ENCODE data around the gene TRIML1.

The TRIML1 gene

DNA sequence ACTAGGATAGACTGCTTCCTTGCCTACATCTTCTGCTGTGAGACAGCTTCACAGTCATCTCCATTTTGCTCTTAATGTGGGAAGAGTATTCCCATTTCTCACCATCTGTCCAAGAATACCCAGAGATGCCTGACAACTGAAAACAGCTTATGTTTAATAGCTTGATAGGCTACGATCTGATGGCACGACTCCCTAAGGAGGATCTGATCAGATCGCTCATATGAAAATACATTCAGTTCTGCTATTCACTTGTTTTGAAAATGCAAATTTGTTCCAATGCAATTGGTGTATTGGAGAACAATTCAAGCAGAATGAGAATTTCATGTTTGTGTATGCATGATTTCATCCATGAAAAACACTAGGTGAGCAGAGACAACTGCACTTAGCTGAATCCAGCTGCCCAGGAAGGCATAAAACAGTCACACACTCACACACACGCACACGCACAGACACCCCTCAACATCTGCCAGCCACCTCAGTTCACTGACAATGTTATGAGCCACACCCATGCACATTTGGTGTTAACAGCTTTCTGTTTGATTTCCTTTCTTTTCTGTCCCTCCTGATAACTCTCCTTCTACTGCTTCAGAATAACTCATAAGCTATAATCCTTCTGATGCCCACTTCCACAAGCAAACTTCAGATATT lies 29.6 kb downstream of the TRIML1 start:
- no peak for TF ChIP-seq ZFX (IDR thresholded peaks at IDR 0.05; ENCODE audit: borderline replicate concordance)
- TF ChIP-seq, protein P1, sequence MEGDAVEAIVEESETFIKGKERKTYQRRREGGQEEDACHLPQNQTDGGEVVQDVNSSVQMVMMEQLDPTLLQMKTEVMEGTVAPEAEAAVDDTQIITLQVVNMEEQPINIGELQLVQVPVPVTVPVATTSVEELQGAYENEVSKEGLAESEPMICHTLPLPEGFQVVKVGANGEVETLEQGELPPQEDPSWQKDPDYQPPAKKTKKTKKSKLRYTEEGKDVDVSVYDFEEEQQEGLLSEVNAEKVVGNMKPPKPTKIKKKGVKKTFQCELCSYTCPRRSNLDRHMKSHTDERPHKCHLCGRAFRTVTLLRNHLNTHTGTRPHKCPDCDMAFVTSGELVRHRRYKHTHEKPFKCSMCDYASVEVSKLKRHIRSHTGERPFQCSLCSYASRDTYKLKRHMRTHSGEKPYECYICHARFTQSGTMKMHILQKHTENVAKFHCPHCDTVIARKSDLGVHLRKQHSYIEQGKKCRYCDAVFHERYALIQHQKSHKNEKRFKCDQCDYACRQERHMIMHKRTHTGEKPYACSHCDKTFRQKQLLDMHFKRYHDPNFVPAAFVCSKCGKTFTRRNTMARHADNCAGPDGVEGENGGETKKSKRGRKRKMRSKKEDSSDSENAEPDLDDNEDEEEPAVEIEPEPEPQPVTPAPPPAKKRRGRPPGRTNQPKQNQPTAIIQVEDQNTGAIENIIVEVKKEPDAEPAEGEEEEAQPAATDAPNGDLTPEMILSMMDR (IDR thresholded peaks at IDR 0.05) = no peak
- H3K27ac ChIP-seq = no peak overlapping the region

DNA sequence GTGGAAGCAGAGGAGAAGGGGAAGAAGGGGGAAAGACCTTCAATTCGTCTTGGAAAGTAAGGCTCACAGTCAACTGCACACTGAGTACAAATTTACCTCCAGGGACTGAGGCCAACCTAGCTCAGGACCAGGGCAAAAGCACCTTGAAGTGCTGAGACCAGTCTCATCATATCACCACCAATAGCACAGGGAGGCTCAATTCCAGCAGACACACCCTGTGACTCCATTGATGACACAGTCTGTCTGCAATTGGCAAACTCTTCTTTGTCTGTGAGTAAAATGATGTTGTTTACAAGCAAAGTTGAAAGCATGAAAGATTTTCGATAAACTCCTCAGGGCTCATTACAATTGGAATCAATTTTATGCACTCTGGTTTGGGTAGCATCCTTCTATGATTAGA lies 32.3 kb downstream of the TRIML1 start:
- TF ChIP-seq, protein P1 (IDR thresholded peaks at IDR 0.05) = no peak
- no peak for TF ChIP-seq ZFX (IDR thresholded peaks at IDR 0.05; ENCODE audit: borderline replicate concordance)
- H3K27ac ChIP-seq = no peak overlapping the region

DNA sequence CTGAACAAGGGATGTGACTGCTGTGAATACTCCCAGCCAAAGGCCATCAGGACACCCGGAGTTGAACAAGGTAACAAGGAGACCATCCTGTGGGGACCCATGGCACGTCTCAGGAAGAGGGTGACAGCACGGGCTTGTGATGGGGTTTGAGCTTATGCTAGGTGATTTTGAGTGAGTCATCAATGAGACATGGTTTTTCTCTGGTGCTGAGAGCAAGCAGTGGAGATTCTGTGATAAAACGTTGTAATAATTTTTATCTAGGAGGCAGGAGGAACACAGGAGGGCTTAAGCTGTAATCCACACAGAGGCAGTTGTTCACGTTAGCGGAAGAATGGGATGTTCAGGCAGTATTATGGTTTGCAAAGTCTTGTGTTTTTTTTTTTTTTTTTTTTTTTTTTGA lies 36.0 kb downstream of the TRIML1 start:
- TF ChIP-seq, protein P1 (IDR thresholded peaks at IDR 0.05) = no peak
- no peak for TF ChIP-seq ZFX (IDR thresholded peaks at IDR 0.05; ENCODE audit: borderline replicate concordance)
- no peak overlapping the region for H3K27ac ChIP-seq

DNA sequence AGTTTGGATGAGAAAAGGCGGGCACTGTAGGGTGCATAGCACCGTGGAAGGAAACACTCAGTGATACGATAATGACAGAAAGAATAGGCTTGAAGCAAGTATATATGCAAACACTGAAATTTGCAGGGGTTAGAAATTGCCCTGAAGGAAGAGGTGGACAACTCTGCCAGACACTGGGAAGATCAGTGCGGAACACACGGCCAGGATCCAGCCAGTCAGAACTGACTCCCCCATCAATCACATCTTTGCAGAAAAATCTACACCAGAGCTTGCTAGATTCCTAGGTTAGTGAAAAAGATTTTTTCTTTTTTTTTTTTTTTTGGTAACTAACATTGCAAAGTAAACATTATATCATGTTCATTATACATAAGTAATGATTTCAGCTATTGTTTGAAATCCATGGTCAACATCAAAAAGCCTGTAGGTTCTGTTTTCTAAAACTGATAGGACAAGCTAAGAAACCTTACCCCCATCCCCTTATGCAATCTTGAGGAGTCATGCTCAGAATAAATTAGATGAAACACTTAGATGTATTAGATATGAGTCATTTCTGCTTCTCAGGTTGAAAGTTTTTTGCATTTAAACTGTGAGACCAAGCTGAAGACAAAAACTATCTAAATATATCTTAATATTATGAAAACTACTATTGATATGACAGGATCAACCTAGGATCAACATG lies 38.9 kb downstream of the TRIML1 start:
- TF ChIP-seq, protein P1 (IDR thresholded peaks at IDR 0.05) = no peak
- no peak for TF ChIP-seq ZFX (IDR thresholded peaks at IDR 0.05; ENCODE audit: borderline replicate concordance)
- H3K27ac ChIP-seq = no peak overlapping the region

DNA sequence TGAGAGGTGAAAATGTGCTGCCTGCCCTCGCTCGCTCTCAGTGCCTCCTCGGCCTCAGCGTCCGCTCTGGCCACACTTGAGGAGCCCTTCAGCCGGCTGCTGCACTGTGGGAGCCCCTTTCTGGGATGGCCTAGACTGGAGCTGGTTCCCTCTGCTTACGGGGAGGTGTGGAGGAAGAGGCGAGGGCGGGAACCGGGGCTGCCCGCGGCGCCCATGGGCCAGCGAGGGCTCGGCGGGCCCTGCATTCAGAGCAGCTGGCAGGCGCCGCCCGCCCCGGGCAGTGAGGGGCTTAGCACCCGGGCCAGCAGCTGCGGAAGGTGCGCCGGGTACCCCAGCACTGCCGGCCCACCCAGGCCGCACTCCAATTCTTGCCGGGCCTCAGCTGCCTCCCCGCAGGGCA lies 39.6 kb downstream of the TRIML1 start:
- no peak for TF ChIP-seq ZFX (IDR thresholded peaks at IDR 0.05; ENCODE audit: borderline replicate concordance)
- TF ChIP-seq, protein P1 (IDR thresholded peaks at IDR 0.05) = no peak
- H3K27ac ChIP-seq = no peak overlapping the region

DNA sequence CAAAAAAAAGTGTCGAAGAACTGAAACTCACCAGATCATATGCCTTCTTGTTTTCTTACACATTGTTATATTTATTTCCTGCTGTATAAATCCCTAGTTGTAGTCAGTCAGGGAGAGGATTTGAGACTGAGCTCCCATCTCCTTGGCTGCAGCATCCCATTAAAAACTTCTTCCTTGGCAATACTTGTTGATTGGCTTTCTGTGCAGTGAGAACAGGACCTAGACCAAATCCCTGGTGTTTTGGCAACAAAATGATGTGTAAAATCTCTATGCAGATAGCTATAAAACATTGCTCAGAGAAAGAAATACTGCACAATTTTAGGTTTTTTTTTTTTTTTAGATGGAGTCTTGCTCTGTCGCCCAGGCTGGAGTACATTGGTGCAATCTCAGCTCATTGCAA lies 47.9 kb downstream of the TRIML1 start:
- TF ChIP-seq, protein P1 (IDR thresholded peaks at IDR 0.05) = no peak
- no peak for TF ChIP-seq ZFX (IDR thresholded peaks at IDR 0.05; ENCODE audit: borderline replicate concordance)

DNA sequence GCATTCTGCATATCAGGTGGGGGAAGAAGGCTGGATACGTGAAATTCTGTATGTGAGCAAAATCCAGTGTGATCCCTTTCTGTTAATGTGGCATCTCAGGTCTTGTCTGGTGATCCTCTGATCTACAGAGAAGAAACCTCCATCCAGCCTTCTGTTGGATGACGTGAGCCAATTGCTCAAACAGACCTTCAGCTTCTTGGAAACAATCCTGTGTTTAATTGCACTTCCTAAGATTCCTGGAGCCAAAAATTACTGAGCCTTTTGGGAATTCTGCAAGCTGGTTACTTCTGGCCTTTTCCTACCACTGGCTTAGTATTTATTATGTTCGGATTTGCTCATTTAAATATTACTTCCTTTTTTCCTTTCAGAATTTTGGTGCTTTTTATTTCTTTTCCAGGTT lies 51.2 kb downstream of the TRIML1 start:
- H3K27ac ChIP-seq = no peak overlapping the region
- no peak for TF ChIP-seq ZFX (IDR thresholded peaks at IDR 0.05; ENCODE audit: borderline replicate concordance)
- TF ChIP-seq, protein P1 (IDR thresholded peaks at IDR 0.05) = no peak

More for the DNA sequence above, 47.9 kb downstream of the TRIML1 start:
- no peak overlapping the region for H3K27ac ChIP-seq

Measured in 22Rv1 (cell line).